ENCODE data around the gene PARD6A. TPM values are rescaled to one million over a fixed set of nuclear protein-coding genes. Genes with fewer than 3 reads are reported as not detected.

PARD6A gene
- total RNA-seq, 1 donor from 2014 or later: 10.2 TPM

DNA sequence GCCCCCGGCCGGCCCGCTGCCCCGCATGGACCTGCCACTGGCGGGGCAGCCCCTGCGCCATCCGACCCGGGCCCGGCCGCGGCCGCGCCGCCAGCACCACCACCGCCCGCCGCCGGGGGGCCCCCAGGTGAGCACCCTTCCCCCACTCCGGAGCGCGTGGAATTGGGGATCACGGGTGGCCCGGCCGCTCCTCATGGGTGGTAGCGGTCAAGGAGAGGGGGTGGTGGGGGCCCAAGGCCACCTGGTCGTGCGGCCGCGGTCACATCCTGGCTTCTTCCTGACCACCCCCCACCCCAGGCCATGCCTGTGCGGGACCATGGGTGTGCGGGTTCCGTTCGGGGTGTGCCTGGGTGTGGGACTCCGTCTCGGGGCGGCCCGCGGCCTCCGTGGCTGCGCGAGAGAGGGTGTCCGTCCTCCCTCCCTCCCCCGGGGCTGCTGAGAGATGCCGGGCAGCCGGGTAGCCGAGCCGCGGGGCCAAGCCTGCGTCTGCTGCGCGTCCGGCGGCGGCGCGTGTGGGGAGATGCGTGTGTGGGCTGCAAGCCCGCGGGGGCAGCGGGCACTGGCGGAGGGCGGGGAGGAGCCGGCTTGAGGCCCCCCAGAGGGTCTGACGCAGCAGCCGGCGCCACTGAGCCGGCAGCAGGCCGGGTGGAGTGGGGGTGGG is 7.5 kb upstream of the PARD6A start:
- intact Hi-C loops (cut with micrococcal nuclease): no loop called here

GRCh38 chr16:67653789-67654402 is 6.9 kb upstream of the PARD6A start:
- intact Hi-C loops (cut with micrococcal nuclease): no loop called here

DNA sequence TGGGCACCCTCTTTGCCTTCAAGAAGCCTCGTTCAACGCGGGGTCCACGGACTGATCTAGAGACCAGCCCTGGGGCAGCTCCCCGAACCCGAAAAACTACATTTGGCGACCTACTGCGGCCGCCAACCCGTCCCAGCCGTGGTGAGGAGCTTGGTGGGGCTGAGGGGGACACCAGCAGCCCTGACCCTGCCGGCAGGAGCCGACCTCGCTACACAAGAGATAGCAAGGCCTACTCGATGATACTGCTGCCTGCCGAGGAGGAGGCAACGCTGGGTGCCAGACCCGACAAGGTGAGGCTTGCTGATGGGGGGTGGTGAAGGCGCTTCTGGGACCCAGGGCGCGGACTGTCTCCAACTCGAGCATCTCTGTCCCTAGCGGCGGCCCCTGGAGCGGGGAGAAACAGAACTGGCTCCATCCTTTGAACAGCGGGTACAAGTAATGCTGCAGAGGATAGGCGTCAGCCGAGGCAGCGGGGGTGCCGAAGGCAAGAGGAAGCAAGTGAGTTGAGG is 6.3 kb upstream of the PARD6A start:
- intact Hi-C loops (cut with micrococcal nuclease): no loop called here

DNA sequence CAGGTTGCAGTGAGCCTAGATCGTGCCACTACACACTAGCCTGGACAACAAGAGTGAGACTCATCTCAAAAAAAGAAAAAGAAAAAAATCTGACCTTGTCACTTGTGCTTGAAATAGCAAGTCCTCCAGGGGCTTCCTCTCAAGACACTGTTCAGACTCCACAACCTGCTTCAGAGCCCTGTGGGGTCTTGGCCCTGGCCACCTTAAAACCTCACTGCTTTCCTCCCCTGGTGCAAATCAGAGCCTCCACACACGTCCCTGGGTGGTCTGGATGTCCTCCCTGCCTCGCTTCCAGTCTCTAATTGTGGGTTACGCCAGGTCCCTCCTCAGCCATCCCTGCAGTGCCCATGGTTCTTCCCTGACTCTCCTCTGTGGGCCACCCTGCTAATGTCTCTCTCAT is 5.4 kb upstream of the PARD6A start:
- intact Hi-C loops (cut with micrococcal nuclease): no loop called here

GRCh38 chr16:67656344-67657016 is 4.3 kb upstream of the PARD6A start:
- intact Hi-C loops (cut with micrococcal nuclease): no loop called here

GRCh38 chr16:67657017-67657608 is 3.6 kb upstream of the PARD6A start:
- intact Hi-C loops (cut with micrococcal nuclease): no loop called here

DNA sequence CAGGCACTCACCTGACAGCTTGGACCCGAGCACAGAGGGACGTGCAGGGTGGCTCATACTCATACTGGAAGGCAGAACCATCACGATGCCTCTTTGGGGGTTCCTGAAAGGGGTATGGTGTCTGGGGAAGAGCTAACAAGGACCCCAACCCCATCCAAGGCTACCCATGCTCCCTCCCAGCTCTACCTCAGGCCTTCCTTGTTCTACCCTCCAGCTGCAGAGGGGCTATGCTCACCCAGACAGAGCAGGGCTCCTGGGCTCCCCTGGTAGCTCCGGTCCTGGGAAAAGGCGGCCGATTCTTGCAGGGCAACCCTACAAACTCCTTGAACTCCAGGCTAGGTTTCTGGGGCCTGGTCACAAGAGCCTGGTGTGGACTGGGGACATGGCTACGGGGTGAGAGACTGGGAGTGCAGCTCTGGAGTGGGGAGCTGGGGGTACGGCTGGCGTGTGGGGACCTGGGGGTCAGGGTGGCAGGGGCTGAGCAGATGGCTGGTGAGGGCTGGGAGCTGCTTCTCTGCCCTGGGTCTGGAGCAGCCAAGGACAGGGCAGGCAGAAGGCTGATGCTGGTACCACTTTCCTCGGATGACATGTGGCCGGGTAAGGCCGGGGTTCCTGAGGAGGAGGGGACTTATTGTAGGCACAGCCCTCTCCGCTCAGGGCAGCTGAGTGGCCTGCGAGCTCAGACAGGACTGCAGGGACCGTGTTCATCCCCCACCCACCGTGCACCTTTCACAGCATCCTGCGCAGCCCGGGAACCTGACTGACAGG is 2.8 kb upstream of the PARD6A start:
- intact Hi-C loops (cut with micrococcal nuclease): no loop called here

DNA sequence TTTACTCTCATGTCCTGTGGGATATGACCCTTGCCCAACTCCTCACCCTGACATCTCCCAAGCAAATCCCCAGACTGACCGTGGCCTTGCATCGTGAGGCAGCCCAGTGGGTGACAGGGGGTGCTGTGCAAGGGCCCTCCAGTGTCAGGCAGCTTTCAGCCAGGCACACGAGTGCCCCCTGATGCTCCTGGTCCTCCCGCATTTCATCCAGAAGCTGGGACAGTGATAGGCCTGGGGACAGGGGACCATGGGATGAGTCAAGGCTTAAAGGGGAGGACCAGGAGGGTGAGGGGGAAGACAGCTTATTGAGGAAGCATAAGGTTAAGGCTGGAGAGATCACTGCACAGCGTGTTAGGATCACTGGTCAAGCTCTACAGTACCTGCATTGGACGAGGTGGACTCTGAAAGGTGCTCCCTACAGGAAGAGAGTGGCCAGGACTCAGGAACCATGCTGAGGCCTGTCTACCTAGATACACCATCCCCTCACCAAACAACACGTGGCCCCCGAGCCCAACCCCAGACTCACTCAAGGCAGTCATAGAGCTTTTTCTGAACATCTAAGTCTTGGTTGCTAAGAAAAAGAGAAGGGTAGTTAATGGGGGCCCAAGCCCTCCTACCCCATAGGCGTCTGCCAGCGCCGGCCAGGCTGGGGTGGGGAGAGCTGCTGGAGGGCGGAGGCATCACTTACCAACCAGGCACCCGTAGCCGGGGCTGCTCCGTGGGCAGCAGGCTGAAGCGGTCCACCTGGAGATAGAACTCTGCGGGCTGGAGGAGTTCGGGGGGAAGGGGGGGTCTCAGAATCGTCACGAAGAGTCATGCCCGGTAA is 1.7 kb upstream of the PARD6A start:
- intact Hi-C loops (cut with micrococcal nuclease): no loop called here

DNA sequence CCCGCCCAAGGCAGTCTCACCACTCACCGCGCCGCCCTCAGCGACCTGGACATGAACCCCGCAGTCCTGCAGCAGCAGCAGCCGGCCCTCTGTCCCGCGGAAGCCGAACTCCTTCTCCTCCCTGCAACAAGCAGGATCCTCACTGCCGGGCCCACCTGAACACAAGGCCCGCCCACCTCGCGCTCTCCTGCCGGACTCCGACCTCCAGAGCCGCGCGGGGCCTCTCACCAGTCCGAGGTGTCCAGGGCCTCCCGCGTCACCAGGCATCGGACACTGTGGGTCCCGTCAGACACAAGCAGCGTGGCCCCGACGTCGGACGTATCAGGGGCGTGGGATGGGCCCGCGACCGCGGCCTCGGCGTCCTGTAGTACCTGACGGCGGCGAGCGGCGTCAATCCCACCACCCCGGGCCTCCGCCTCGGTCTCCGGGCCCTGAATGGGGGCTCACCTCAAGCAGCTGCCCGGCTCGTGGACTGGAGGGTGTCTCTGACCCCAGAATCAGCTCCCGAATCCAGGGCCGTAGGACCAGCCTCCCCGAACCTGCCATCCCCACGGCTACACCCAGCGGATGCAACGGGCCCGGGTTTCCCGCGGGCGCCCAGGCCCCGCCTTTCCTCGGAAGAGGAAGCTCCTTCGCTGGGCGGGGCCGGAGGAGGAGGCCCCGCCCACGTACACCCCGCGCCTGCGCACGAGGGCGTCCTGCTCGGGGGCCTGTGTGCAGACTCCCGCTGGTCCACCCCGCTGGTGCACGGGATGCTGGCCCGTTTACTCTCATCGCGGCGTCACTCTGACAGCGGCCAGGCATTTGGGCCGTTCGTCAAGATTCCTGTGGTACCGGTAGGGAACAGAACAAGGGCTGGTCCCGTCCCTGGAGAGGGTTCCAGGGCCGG is 841 bp upstream of the PARD6A start, which contains the start of gene ACD:
TSS of gene ACD (minus strand) at position 586 of the 889 bp plus-strand sequence. CDS start at position 546, 40 bp downstream.
- intact Hi-C loops (cut with micrococcal nuclease): loop anchor here (1.0 to 5.0 kb wide), 13 partner anchors 8 to 577 kb away; partner anchors contain the start of genes ATP6V0D1, CARMIL2, CTCF and ESRP2

DNA sequence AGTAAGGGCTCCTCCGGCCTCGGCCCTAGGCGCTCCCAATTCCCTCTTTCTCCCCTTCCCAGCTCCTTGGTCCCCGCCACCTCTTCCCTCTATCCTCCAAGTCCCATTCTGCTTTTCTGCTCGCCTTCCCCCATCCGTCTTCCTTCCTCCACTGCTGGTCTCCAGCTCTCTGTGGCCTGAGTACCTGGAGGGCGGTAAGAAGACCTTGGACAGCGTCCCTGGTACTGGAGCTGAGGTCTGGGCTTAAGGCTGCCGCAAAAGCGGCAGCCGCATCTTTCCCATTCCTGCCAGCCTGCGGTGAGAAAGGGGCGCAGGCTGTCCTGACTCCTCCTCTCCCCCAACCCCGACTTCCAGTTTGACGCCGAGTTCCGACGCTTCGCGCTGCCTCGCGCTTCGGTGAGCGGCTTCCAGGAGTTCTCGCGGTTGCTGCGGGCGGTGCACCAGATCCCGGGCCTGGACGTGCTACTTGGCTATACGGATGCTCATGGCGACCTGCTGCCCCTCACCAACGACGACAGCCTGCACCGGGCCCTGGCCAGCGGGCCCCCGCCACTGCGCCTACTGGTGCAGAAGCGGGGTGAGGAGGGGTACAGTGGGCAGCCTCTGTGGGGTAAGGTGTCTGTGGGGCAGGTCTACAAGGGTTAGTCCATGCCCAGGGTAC is 471 bp downstream of the PARD6A start:
- intact Hi-C loops (cut with micrococcal nuclease): loop anchor here (2.0 to 5.0 kb wide), 2 partner anchors 424 to 576 kb away; partner anchors contain the start of genes ESRP2 and NFATC3

DNA sequence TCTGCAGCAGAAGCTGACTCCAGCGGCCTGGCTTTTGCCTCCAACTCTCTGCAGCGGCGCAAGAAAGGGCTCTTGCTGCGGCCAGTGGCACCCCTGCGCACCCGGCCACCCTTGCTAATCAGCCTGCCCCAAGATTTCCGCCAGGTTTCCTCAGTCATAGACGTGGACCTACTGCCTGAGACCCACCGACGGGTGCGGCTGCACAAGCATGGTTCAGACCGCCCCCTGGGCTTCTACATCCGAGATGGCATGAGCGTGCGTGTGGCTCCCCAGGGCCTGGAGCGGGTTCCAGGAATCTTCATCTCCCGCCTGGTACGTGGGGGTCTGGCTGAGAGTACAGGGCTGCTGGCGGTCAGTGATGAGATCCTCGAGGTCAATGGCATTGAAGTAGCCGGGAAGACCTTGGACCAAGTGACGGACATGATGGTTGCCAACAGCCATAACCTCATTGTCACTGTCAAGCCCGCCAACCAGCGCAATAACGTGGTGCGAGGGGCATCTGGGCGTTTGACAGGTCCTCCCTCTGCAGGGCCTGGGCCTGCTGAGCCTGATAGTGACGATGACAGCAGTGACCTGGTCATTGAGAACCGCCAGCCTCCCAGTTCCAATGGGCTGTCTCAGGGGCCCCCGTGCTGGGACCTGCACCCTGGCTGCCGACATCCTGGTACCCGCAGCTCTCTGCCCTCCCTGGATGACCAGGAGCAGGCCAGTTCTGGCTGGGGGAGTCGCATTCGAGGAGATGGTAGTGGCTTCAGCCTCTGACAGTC is 1.3 kb downstream of the PARD6A start:
- intact Hi-C loops (cut with micrococcal nuclease): loop anchor here (2.0 to 5.0 kb wide), 2 partner anchors 423 to 575 kb away; partner anchors contain the start of genes ESRP2 and NFATC3

DNA sequence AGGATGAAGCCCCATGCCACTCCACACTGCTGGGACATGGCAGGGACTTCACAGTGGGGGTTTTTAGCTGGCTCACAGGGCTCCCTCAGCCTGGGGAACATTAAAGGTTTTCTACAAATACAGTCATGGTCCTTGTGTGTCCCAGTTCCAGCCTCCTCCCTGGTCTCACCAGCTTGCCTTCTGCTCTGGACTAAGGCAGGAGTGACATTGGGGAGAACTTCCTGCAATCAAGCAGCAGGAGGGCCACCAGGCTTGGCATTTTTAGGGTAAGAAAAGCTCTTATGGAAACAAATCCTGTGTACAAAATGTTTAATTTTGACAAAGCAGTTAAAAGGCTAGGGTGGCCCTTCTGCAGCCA is 1.9 kb downstream of the PARD6A start:
- intact Hi-C loops (cut with micrococcal nuclease): loop anchor here (5.0 kb wide), 1 partner anchor 575 kb away; the partner anchor contains the start of gene ESRP2

- intact Hi-C loops (cut with micrococcal nuclease): loop anchor here (5.0 kb wide), 1 partner anchor 574 kb away; the partner anchor contains the start of gene ESRP2
Observed at GRCh38 chr16:67663151-67663876, 2.6 kb downstream of the PARD6A start.

GRCh38 chr16:67663877-67664222 is 3.1 kb downstream of the PARD6A start:
- intact Hi-C loops (cut with micrococcal nuclease): loop anchor here (5.0 kb wide), 1 partner anchor 573 kb away; the partner anchor contains the start of gene ESRP2

GRCh38 chr16:67664258-67664657 is 3.5 kb downstream of the PARD6A start:
- intact Hi-C loops (cut with micrococcal nuclease): loop anchor here (5.0 kb wide), 1 partner anchor 573 kb away; the partner anchor contains the start of gene ESRP2

GRCh38 chr16:67664871-67665270 is 4.1 kb downstream of the PARD6A start:
- intact Hi-C loops (cut with micrococcal nuclease): loop anchor here (5.0 kb wide), 3 partner anchors 418 to 572 kb away; partner anchors contain the start of genes ESRP2, FHOD1, MATCAP1 and SLC9A5

- intact Hi-C loops (cut with micrococcal nuclease): loop anchor here (5.0 kb wide), 2 partner anchors 418 to 483 kb away; partner anchors contain the start of genes FHOD1, MATCAP1 and SLC9A5
Observed at GRCh38 chr16:67665598-67665997, 4.8 kb downstream of the PARD6A start.

All from T-helper 1 cell treated with Interleukin-12 subunit alpha and Interleukin-12 subunit beta and Interleukin-4 antibody, amounts not matched to agents 30 ng/mL and 1 ng/mL, for 36 hours (primary cell).